Aorta (tissue), 5 donors: Measurements from ENCODE around the gene LLGL2. TPM values are rescaled to one million over a fixed set of nuclear protein-coding genes. Genes with fewer than 3 reads are reported as not detected.

ENCODE experiments used
- ATAC-seq: fragments of 200-7000 bp; cut with Tn5 transposase; one replicate; pipeline ENCODE4 v1.9.1; 2022; ENCODE audit warnings: moderate library complexity; ENCODE audit not compliant: low FRiP score
- DNase-seq, 2 donors: peaks; one replicate each; pipeline ENCODE4 v3.0.0-alpha.2; 2020
- H3K27ac ChIP-seq, 2 donors: one replicate each; pipeline ENCODE4 v1.5.1; 2013; ENCODE audit warnings: low read length in 2 of 2, mild to moderate bottlenecking in 2 of 2, moderate library complexity in 2 of 2, control low read depth in 1 of 2, inconsistent platforms in 1 of 2, low read depth in 1 of 2
- H3K27me3 ChIP-seq, 2 donors: one replicate each; pipeline ENCODE4 v1.6.1; 2013; ENCODE audit warnings: control low read depth in 1 of 2, low read length in 1 of 2, mild to moderate bottlenecking in 1 of 2, moderate library complexity in 1 of 2; ENCODE audit not compliant: insufficient read depth in 2 of 2, control insufficient read depth in 1 of 2
- H3K36me3 ChIP-seq, 2 donors: one replicate each; pipeline ENCODE4 v1.6.1; 2013; ENCODE audit warnings: control low read depth in 1 of 2, low read length in 1 of 2, mild to moderate bottlenecking in 1 of 2; ENCODE audit not compliant: insufficient read depth in 2 of 2, control insufficient read depth in 1 of 2
- H3K4me1 ChIP-seq, 2 donors: one replicate each; pipeline ENCODE4 v1.6.1; 2013; ENCODE audit warnings: low read length in 2 of 2, control low read depth in 1 of 2, mild to moderate bottlenecking in 1 of 2, moderate library complexity in 1 of 2; ENCODE audit not compliant: insufficient read depth in 2 of 2, control insufficient read depth in 1 of 2
- H3K4me3 ChIP-seq, 2 donors: one replicate each; pipeline ENCODE4 v1.5.1; 2013; ENCODE audit warnings: low read length in 2 of 2, control low read depth in 1 of 2, mild to moderate bottlenecking in 1 of 2
- H3K9me3 ChIP-seq: one replicate; pipeline ENCODE4 v1.6.1; 2013; ENCODE audit warnings: mild to moderate bottlenecking, low read length; ENCODE audit not compliant: control insufficient read depth
- WGBS, 2 donors: extraction: QIAGEN DNeasy Blood & Tissue Kit; methylation state at CpG; one replicate each; pipeline ENCODE4 v1.1.7; 2013; 5-methylcytosine and 5-hydroxymethylcytosine counted together
- intact Hi-C, 2 donors: fragments of 100-400 bp; cut with DNase I; formaldehyde crosslinking; loops; one replicate each; pipeline versions ENCODE4 v1.14.2 to v1.15.0; 2022
- polyA plus RNA-seq, 2 donors: library from polyadenylated mRNA; stranded (reverse); fragments of 200-250 nt; gene quantifications; one replicate each; pipeline ENCODE4 v1.2.3, GENCODE V29; 2013
- total RNA-seq, 2 donors: library from RNA; stranded (reverse); fragmentation: NEBNext Ultra II Directional; extraction: Animal tissue kit (Norgen Biotek cat#: 25700); gene quantifications; one replicate each; pipeline ENCODE4 v1.2.1, GENCODE V29; 2021
- donor health status: healthy with polysubstance abuse.
- donor health status: Bipolar disorder and iron deficiency.
- donor health status: DM: no; HTN: no; CAD: no.
- donor health status: DM: no; HTN: no; CAD: no.
- donor health status: DM: yes; HTN: yes; CAD: no.

The LLGL2 gene
- total and polyA plus RNA-seq, 4 donors = 9.7 to 14.4 (median 10.6) TPM

GRCh38 chr17:75509528-75510258 lies 15.8 kb upstream of the LLGL2 start:
- Histone ChIP-seq H3K4me1 (peaks cover 2 to 3% of the 10 kb centered on the region in 2 donors), H3K4me3 (no peak overlapping the region), H3K9me3 (no peaks in the 10 kb centered on the region), H3K36me3 (peaks cover 0 to 5% of the 10 kb centered on the region in 2 donors), H3K27me3 (no peaks in the 10 kb centered on the region), H3K27ac (peak overlapping the region in 1 of 2 donors; percentile 7)
- WGBS, 2 donors = 68 to 71% methylated on average over 19 of the region's 19 CpGs
- intact Hi-C loops = loop anchor here in 1 of 2 donors (10.0 kb wide), 1 partner anchor 185 kb away; no protein-coding TSS in a partner anchor
- DNase-seq (no peak), ATAC-seq (peak; percentile 47)

GRCh38 chr17:75511270-75511609 lies 14.3 kb upstream of the LLGL2 start:
- intact Hi-C loops = loop anchor here in 1 of 2 donors (10.0 kb wide), 1 partner anchor 186 kb away; no protein-coding TSS in a partner anchor
- H3K9me3 ChIP-seq = no peaks in the 10 kb centered on the region
- DNase-seq = no peak
- H3K4me1 ChIP-seq = peaks cover 2 to 3% of the 10 kb centered on the region in 2 donors
- no peak for ATAC-seq
- no peak overlapping the region for H3K4me3 ChIP-seq
- 75 to 77% methylated on average over 4 of the region's 4 CpGs for WGBS, 2 donors
- no peak overlapping the region for H3K27ac ChIP-seq
- no peaks in the 10 kb centered on the region for H3K27me3 ChIP-seq
- H3K36me3 ChIP-seq = peaks cover 0 to 5% of the 10 kb centered on the region in 2 donors

- H3K27me3 ChIP-seq = no peaks in the 10 kb centered on the region
- no peaks in the 10 kb centered on the region for H3K9me3 ChIP-seq
- H3K36me3 ChIP-seq = peaks cover 0 to 2% of the 10 kb centered on the region in 2 donors
- no peak for DNase-seq
- WGBS, 2 donors = 39% methylated on average over 13 of the region's 13 CpGs
- H3K4me1 ChIP-seq = peaks cover 2 to 3% of the 10 kb centered on the region in 2 donors
- no peak for ATAC-seq
- no peak overlapping the region for H3K4me3 ChIP-seq
- intact Hi-C loops = loop anchor here in 1 of 2 donors (10.0 kb wide), 1 partner anchor 187 kb away; no protein-coding TSS in a partner anchor
- H3K27ac ChIP-seq = peak overlapping the region in 1 of 2 donors; percentile 1
Measured at GRCh38 chr17:75511610-75512575, 13.6 kb upstream of the LLGL2 start.

GRCh38 chr17:75512926-75513640 lies 12.4 kb upstream of the LLGL2 start:
- H3K4me1 ChIP-seq = peaks cover 2 to 3% of the 10 kb centered on the region in 2 donors

GRCh38 chr17:75513641-75514000 lies 11.9 kb upstream of the LLGL2 start:
- H3K27ac ChIP-seq = no peak overlapping the region
- ATAC-seq (no peak), DNase-seq (no peak)
- H3K9me3 ChIP-seq = no peaks in the 10 kb centered on the region
- intact Hi-C loops = loop anchor here in 1 of 2 donors (10.0 kb wide), 1 partner anchor 189 kb away; no protein-coding TSS in a partner anchor
- peaks cover 2 to 3% of the 10 kb centered on the region in 2 donors for H3K4me1 ChIP-seq
- 71 to 76% methylated on average over 17 of the region's 17 CpGs for WGBS, 2 donors
- no peaks in the 10 kb centered on the region for H3K36me3 ChIP-seq
- H3K4me3 ChIP-seq = no peak overlapping the region
- H3K27me3 ChIP-seq = no peaks in the 10 kb centered on the region

More at GRCh38 chr17:75512926-75513640, 12.4 kb upstream of the LLGL2 start:
- Histone ChIP-seq H3K27me3 (no peaks in the 10 kb centered on the region), H3K27ac (no peak overlapping the region), H3K9me3 (no peaks in the 10 kb centered on the region), H3K4me3 (no peak overlapping the region), H3K36me3 (no peaks in the 10 kb centered on the region)
- DNase-seq (no peak), ATAC-seq (no peak)
- 46 to 47% methylated on average over 10 of the region's 10 CpGs for WGBS, 2 donors
- intact Hi-C loops = loop anchor here in 1 of 2 donors (10.0 kb wide), 1 partner anchor 188 kb away; no protein-coding TSS in a partner anchor

GRCh38 chr17:75514299-75514918 lies 11.1 kb upstream of the LLGL2 start:
- H3K27me3 ChIP-seq = no peaks in the 10 kb centered on the region
- H3K36me3 ChIP-seq = no peaks in the 10 kb centered on the region
- H3K9me3 ChIP-seq = no peaks in the 10 kb centered on the region
- intact Hi-C loops = loop anchor here (2.0 to 10.0 kb wide), 3 partner anchors 88 to 192 kb away; no protein-coding TSS in a partner anchor
- WGBS, 2 donors = 0 to 4% methylated on average over 15 of the region's 15 CpGs
- peak overlapping the region; percentile 61 to 77 for H3K4me3 ChIP-seq
- DNase-seq (peak in 1 of 2 donors; percentile 62), ATAC-seq (no peak)
- H3K4me1 ChIP-seq = peaks cover 0 to 2% of the 10 kb centered on the region in 2 donors
- H3K27ac ChIP-seq = peak overlapping the region in 1 of 2 donors; percentile 34

GRCh38 chr17:75514919-75515495 lies 10.5 kb upstream of the LLGL2 start:
- ATAC-seq (peak; percentile 1), DNase-seq (peak in 1 of 2 donors; percentile 58)
- Histone ChIP-seq H3K27ac (peak overlapping the region in 1 of 2 donors; percentile 34), H3K4me3 (peak overlapping the region; percentile 61 to 77), H3K9me3 (no peaks in the 10 kb centered on the region), H3K36me3 (no peaks in the 10 kb centered on the region), H3K27me3 (no peaks in the 10 kb centered on the region), H3K4me1 (peaks cover 0 to 2% of the 10 kb centered on the region in 2 donors)
- intact Hi-C loops = loop anchor here (2.0 to 10.0 kb wide), 5 partner anchors 72 to 362 kb away; partner anchors contain the start of genes MYO15B (in 1 of the 2) and TRIM47 (in 1 of the 2)
- WGBS, 2 donors = 1% methylated on average over 18 to 50 of the region's 50 CpGs
